ENCODE measurements around the gene SUV39H1. TPM values are rescaled to one million over a fixed set of nuclear protein-coding genes. Genes with fewer than 3 reads are reported as not detected.

The SUV39H1 gene
- total and polyA plus RNA-seq, 2 of the 8 experiments (the other 6 are each of a cell fraction or from before 2014, with no cell fraction given) = 14.8 to 27.8 TPM

GRCh38 chrX:48754238-48754637 is 57.7 kb downstream of the SUV39H1 start:
- no peaks in the 10 kb centered on the region for H3K4me1 ChIP-seq (replicated peaks in 1 of 4; ENCODE audit: control insufficient read depth in 3 of 4, insufficient read depth in 4 of 4, low read length in 3 of 4)
- no peak overlapping the region for H3K23ac ChIP-seq (ENCODE audit: insufficient read length)
- H4K8ac ChIP-seq (ENCODE audit: extremely low read depth, insufficient read depth, low read length) = no peak overlapping the region
- H2BK15ac ChIP-seq (ENCODE audit: low read length) = no peak overlapping the region
- H4K91ac ChIP-seq (replicated peaks; ENCODE audit: insufficient read length, low read length) = no peak overlapping the region
- FAIRE-seq (no peak), DNase-seq (ENCODE audit: low read depth in 1 of 2, low spot score in 2 of 2) (no peak)
- H2BK20ac ChIP-seq (ENCODE audit: low read length) = no peak overlapping the region
- H3K18ac ChIP-seq (ENCODE audit: extremely low read depth, low read length) = no peak overlapping the region
- H3K9ac ChIP-seq (replicated peaks in 1 of 4; ENCODE audit: extremely low read depth in 1 of 4, low read depth in 3 of 4, low read length in 3 of 4) = no peak overlapping the region
- H3K4me2 ChIP-seq (ENCODE audit: insufficient read depth in 1 of 2, low read depth in 2 of 2, low read length in 2 of 2) = no peak overlapping the region
- no peak overlapping the region for H2BK12ac ChIP-seq (ENCODE audit: low read depth, low read length)
- no peaks in the 10 kb centered on the region for H3K79me1 ChIP-seq (ENCODE audit: low read depth, low read length)
- H3K36me3 ChIP-seq (ENCODE audit: control insufficient read depth in 2 of 4, insufficient read depth in 4 of 4, low read length in 3 of 4) = no peaks in the 10 kb centered on the region
- H2BK120ac ChIP-seq (replicated peaks; ENCODE audit: low read depth, low read length) = no peak overlapping the region
- H2AFZ ChIP-seq (ENCODE audit: low read length) = no peak overlapping the region
- no peak overlapping the region for H3K14ac ChIP-seq (ENCODE audit: insufficient read length)
- no peaks in the 10 kb centered on the region for H3K23me2 ChIP-seq (ENCODE audit: low read depth, low read length)
- WGBS, 2 experiments (ENCODE audit: extremely low coverage in 1 of 2, insufficient coverage in 1 of 2, insufficient read length in 1 of 2, insufficient replicate concordance in 2 of 2, low coverage in 1 of 2, low lambda C conversion rate in 2 of 2, missing lambda C conversion rate in 1 of 2) = 80% methylated on average over 7 of the region's 8 CpGs; no CpG with 5 or more reads in 1 of the 2 experiments
- no peak overlapping the region for H2AK5ac ChIP-seq (ENCODE audit: low read depth, low read length)
- no peaks in the 10 kb centered on the region for H3K79me2 ChIP-seq (ENCODE audit: control insufficient read depth in 1 of 2, insufficient read depth in 2 of 2, low read length in 2 of 2)
- H3K27ac ChIP-seq (ENCODE audit: low read depth, low read length) = no peak overlapping the region
- H4K5ac ChIP-seq (ENCODE audit: insufficient read length, low read depth, low read length) = no peak overlapping the region
- no peaks in the 10 kb centered on the region for H4K20me1 ChIP-seq (replicated peaks in 1 of 2; ENCODE audit: control insufficient read depth in 1 of 2, insufficient read depth in 2 of 2, low read length in 2 of 2)
- CTCF ChIA-PET (ENCODE audit: partially characterized antibody) = no interaction called here
- no peak overlapping the region for H2BK5ac ChIP-seq (ENCODE audit: low read depth, low read length)
- no peak overlapping the region for H3K4me3 ChIP-seq (ENCODE audit: extremely low read depth in 1 of 4, insufficient read depth in 2 of 4, low read depth in 3 of 4, low read length in 4 of 4)
- no peaks in the 10 kb centered on the region for H3K27me3 ChIP-seq (replicated peaks in 1 of 4; ENCODE audit: control insufficient read depth in 3 of 4, extremely low read depth in 1 of 4, insufficient read depth in 3 of 4, low read length in 3 of 4)
- POLR2A ChIA-PET (ENCODE audit: partially characterized antibody) = no interaction called here
- no peak for TF ChIP-seq JUND (IDR thresholded peaks at IDR 0.05; ENCODE audit: low read length)
- H3K4ac ChIP-seq (replicated peaks; ENCODE audit: insufficient read length, low read depth, low read length) = no peak overlapping the region
- no peak overlapping the region for H3K56ac ChIP-seq (replicated peaks; ENCODE audit: insufficient read length, low read depth, low read length)
- no peaks in the 10 kb centered on the region for H3K9me3 ChIP-seq (ENCODE audit: insufficient read depth in 2 of 2, low read depth in 1 of 2, low read length in 1 of 2)

Small RNAs within 50 kb of the gene (small RNA-seq; reads per million reads assigned to genes)
- not detected for gene RNU6-1056P (ENCODE audit: insufficient read depth)

Other genes starting within 250 kb of the SUV39H1 start
- 70.9 and 73.8 TPM in 2 replicates for gene SLC38A5, start 226.5 kb upstream of the SUV39H1 start, total RNA-seq (2021; fragmentation: NEBNext Ultra II Directional; extraction: Animal tissue kit (Norgen Biotek cat#: 25700))
- gene SLC38A5, start 226.5 kb upstream of the SUV39H1 start, polyA plus RNA-seq (2011; rRNA removed) = 106 and 135 TPM in 2 replicates
- 55.4 and 62.4 TPM in 2 replicates for gene FTSJ1, start 220.5 kb upstream of the SUV39H1 start, total RNA-seq (2021; fragmentation: NEBNext Ultra II Directional; extraction: Animal tissue kit (Norgen Biotek cat#: 25700))
- gene FTSJ1, start 220.5 kb upstream of the SUV39H1 start, polyA plus RNA-seq (2011; rRNA removed) = 80.4 and 104 TPM in 2 replicates
- gene PORCN, start 187.7 kb upstream of the SUV39H1 start, total RNA-seq (2021; fragmentation: NEBNext Ultra II Directional; extraction: Animal tissue kit (Norgen Biotek cat#: 25700)) = 14.0 and 14.6 TPM in 2 replicates
- gene PORCN, start 187.7 kb upstream of the SUV39H1 start, polyA plus RNA-seq (2011; rRNA removed) = 34.1 and 47.0 TPM in 2 replicates
- 143 and 145 TPM in 2 replicates for gene EBP, start 174.9 kb upstream of the SUV39H1 start, total RNA-seq (2021; fragmentation: NEBNext Ultra II Directional; extraction: Animal tissue kit (Norgen Biotek cat#: 25700))
- 286 and 288 TPM in 2 replicates for gene EBP, start 174.9 kb upstream of the SUV39H1 start, polyA plus RNA-seq (2011; rRNA removed)
- gene TBC1D25, start 157.0 kb upstream of the SUV39H1 start, total RNA-seq (2021; fragmentation: NEBNext Ultra II Directional; extraction: Animal tissue kit (Norgen Biotek cat#: 25700)) = 6.5 and 9.7 TPM in 2 replicates
- gene TBC1D25, start 157.0 kb upstream of the SUV39H1 start, polyA plus RNA-seq (2011; rRNA removed) = 6.8 and 11.4 TPM in 2 replicates
- gene RBM3, start 122.2 kb upstream of the SUV39H1 start, total RNA-seq (2021; fragmentation: NEBNext Ultra II Directional; extraction: Animal tissue kit (Norgen Biotek cat#: 25700)) = 159 and 164 TPM in 2 replicates
- 73.2 and 99.6 TPM in 2 replicates for gene RBM3, start 122.2 kb upstream of the SUV39H1 start, polyA plus RNA-seq (2011; rRNA removed)
- gene WDR13, start 99.2 kb upstream of the SUV39H1 start, total RNA-seq (2021; fragmentation: NEBNext Ultra II Directional; extraction: Animal tissue kit (Norgen Biotek cat#: 25700)) = 19.4 and 19.7 TPM in 2 replicates
- gene WDR13, start 99.2 kb upstream of the SUV39H1 start, polyA plus RNA-seq (2011; rRNA removed) = 46.3 and 120 TPM in 2 replicates
- gene WAS, start 12.9 kb upstream of the SUV39H1 start, total RNA-seq (2021; fragmentation: NEBNext Ultra II Directional; extraction: Animal tissue kit (Norgen Biotek cat#: 25700)) = 0.63 and 0.80 TPM in 2 replicates
- gene WAS, start 12.9 kb upstream of the SUV39H1 start, polyA plus RNA-seq (2011; rRNA removed) = 0.65 and 0.74 TPM in 2 replicates
- not detected in 2 replicates for gene GLOD5, start 65.0 kb downstream of the SUV39H1 start, total RNA-seq (2021; fragmentation: NEBNext Ultra II Directional; extraction: Animal tissue kit (Norgen Biotek cat#: 25700))
- gene GLOD5, start 65.0 kb downstream of the SUV39H1 start, polyA plus RNA-seq (2011; rRNA removed) = 0.18 and 0.35 TPM in 2 replicates
- gene GATA1, start 89.9 kb downstream of the SUV39H1 start, total RNA-seq (2021; fragmentation: NEBNext Ultra II Directional; extraction: Animal tissue kit (Norgen Biotek cat#: 25700)) = not detected in 2 replicates
- gene GATA1, start 89.9 kb downstream of the SUV39H1 start, polyA plus RNA-seq (2011; rRNA removed) = 0.05 TPM in 2 replicates
- 46.4 and 51.8 TPM in 2 replicates for gene HDAC6, start 105.3 kb downstream of the SUV39H1 start, total RNA-seq (2021; fragmentation: NEBNext Ultra II Directional; extraction: Animal tissue kit (Norgen Biotek cat#: 25700))
- 34.0 and 36.4 TPM in 2 replicates for gene HDAC6, start 105.3 kb downstream of the SUV39H1 start, polyA plus RNA-seq (2011; rRNA removed)
- gene ERAS, start 129.8 kb downstream of the SUV39H1 start, total RNA-seq (2021; fragmentation: NEBNext Ultra II Directional; extraction: Animal tissue kit (Norgen Biotek cat#: 25700)) = not detected in 2 replicates
- 0.70 and 0.99 TPM in 2 replicates for gene ERAS, start 129.8 kb downstream of the SUV39H1 start, polyA plus RNA-seq (2011; rRNA removed)
- gene PCSK1N, start 138.9 kb downstream of the SUV39H1 start, total RNA-seq (2021; fragmentation: NEBNext Ultra II Directional; extraction: Animal tissue kit (Norgen Biotek cat#: 25700)) = 4.5 TPM in 2 replicates
- gene PCSK1N, start 138.9 kb downstream of the SUV39H1 start, polyA plus RNA-seq (2011; rRNA removed) = 3.6 and 7.0 TPM in 2 replicates
- 77.8 and 82.4 TPM in 2 replicates for gene TIMM17B, start 201.0 kb downstream of the SUV39H1 start, total RNA-seq (2021; fragmentation: NEBNext Ultra II Directional; extraction: Animal tissue kit (Norgen Biotek cat#: 25700))
- gene TIMM17B, start 201.0 kb downstream of the SUV39H1 start, polyA plus RNA-seq (2011; rRNA removed) = 246 and 284 TPM in 2 replicates
- 95.9 and 101 TPM in 2 replicates for gene PQBP1, start 201.2 kb downstream of the SUV39H1 start, total RNA-seq (2021; fragmentation: NEBNext Ultra II Directional; extraction: Animal tissue kit (Norgen Biotek cat#: 25700))
- gene PQBP1, start 201.2 kb downstream of the SUV39H1 start, polyA plus RNA-seq (2011; rRNA removed) = 91.7 and 124 TPM in 2 replicates
- gene SLC35A2, start 214.9 kb downstream of the SUV39H1 start, total RNA-seq (2021; fragmentation: NEBNext Ultra II Directional; extraction: Animal tissue kit (Norgen Biotek cat#: 25700)) = 20.4 and 21.4 TPM in 2 replicates
- 48.3 and 52.1 TPM in 2 replicates for gene SLC35A2, start 214.9 kb downstream of the SUV39H1 start, polyA plus RNA-seq (2011; rRNA removed)
- gene PIM2, start 222.3 kb downstream of the SUV39H1 start, total RNA-seq (2021; fragmentation: NEBNext Ultra II Directional; extraction: Animal tissue kit (Norgen Biotek cat#: 25700)) = 180 and 190 TPM in 2 replicates
- 203 and 257 TPM in 2 replicates for gene PIM2, start 222.3 kb downstream of the SUV39H1 start, polyA plus RNA-seq (2011; rRNA removed)